Neuronal stem cell (in vitro differentiated cells): ENCODE results near the gene MYCBPAP.

Experiments
- DNase-seq: peaks from one replicate; pipeline ENCODE4 v3.0.0-alpha.2; 2013; ENCODE audit warnings: low spot score
- H2AFZ ChIP-seq: one replicate; pipeline ENCODE4 v1.6.1; 2013; ENCODE audit warnings: mild to moderate bottlenecking, low read length, inconsistent platforms
- H2AK5ac ChIP-seq: 2 replicates; pipeline ENCODE4 v1.6.1; 2013; ENCODE audit warnings: low read depth, mild to moderate bottlenecking, inconsistent platforms, low read length, moderate library complexity, mixed read lengths
- H2BK120ac ChIP-seq: 2 replicates; pipeline ENCODE4 v1.6.1; 2013; ENCODE audit warnings: low read depth, mild to moderate bottlenecking, inconsistent platforms, low read length, moderate library complexity, mixed read lengths
- H2BK12ac ChIP-seq: one replicate; pipeline ENCODE4 v1.6.1; 2013; ENCODE audit warnings: low read length, inconsistent platforms
- H2BK15ac ChIP-seq: 2 replicates; pipeline ENCODE4 v1.6.1; 2013; ENCODE audit warnings: mild to moderate bottlenecking, low read length, inconsistent platforms, mixed read lengths
- H2BK5ac ChIP-seq: one replicate; pipeline ENCODE4 v1.6.1; 2013; ENCODE audit warnings: inconsistent platforms, mild to moderate bottlenecking, low read length, moderate library complexity
- H3K14ac ChIP-seq: one replicate; pipeline ENCODE4 v1.6.1; 2013; ENCODE audit warnings: low read length, inconsistent platforms
- H3K18ac ChIP-seq: 2 replicates; pipeline ENCODE4 v1.6.1; 2013; ENCODE audit warnings: low read length, inconsistent platforms
- H3K23ac ChIP-seq: 2 replicates; pipeline ENCODE4 v1.6.1; 2013; ENCODE audit warnings: low read depth, mild to moderate bottlenecking, mixed read lengths, low read length, inconsistent platforms; ENCODE audit not compliant: poor library complexity
- H3K27ac ChIP-seq: replicated peaks from 3 replicates; pipeline ENCODE4 v1.5.1; 2013; ENCODE audit warnings: low read length, inconsistent platforms
- H3K27me3 ChIP-seq, 3 experiments: 2 replicates each; pipeline ENCODE4 v1.6.1; 2013; ENCODE audit warnings: low read length in 3 of 3, mild to moderate bottlenecking in 2 of 3, inconsistent platforms in 1 of 3, low read depth in 1 of 3, mixed read lengths in 1 of 3, moderate library complexity in 1 of 3; ENCODE audit not compliant: control insufficient read depth in 3 of 3, insufficient read depth in 3 of 3
- H3K36me3 ChIP-seq, 2 donors: replicated peaks in 1 of 2; 2 replicates each; pipeline ENCODE4 v1.6.1; 2013; ENCODE audit warnings: low read length in 2 of 2; ENCODE audit not compliant: control insufficient read depth in 2 of 2, insufficient read depth in 2 of 2
- H3K4ac ChIP-seq: 2 replicates; pipeline ENCODE4 v1.6.1; 2013; ENCODE audit warnings: inconsistent platforms, mild to moderate bottlenecking, low read length, moderate library complexity
- H3K4me1 ChIP-seq, 2 donors: 1 replicate in 1 of 2; 2 replicates in 1 of 2; pipeline ENCODE4 v1.6.1; 2013; ENCODE audit warnings: low read length in 2 of 2, low read depth in 1 of 2; ENCODE audit not compliant: control insufficient read depth in 2 of 2, insufficient read depth in 1 of 2
- H3K4me2 ChIP-seq: one replicate; pipeline ENCODE4 v1.6.1; 2013; ENCODE audit warnings: mild to moderate bottlenecking, low read length, inconsistent platforms; ENCODE audit not compliant: insufficient read depth, poor library complexity, severe bottlenecking
- H3K4me3 ChIP-seq, 2 donors: 2 replicates each; pipeline ENCODE4 v1.5.1; 2013; ENCODE audit warnings: low read length in 2 of 2, mild to moderate bottlenecking in 2 of 2, inconsistent platforms in 1 of 2, moderate library complexity in 1 of 2
- H3K79me1 ChIP-seq: one replicate; pipeline ENCODE4 v1.6.1; 2013; ENCODE audit warnings: low read depth, mild to moderate bottlenecking, inconsistent platforms, low read length, moderate library complexity
- H3K9ac ChIP-seq: one replicate; pipeline ENCODE4 v1.6.1; 2013; ENCODE audit warnings: mild to moderate bottlenecking, low read depth, low read length, inconsistent platforms; ENCODE audit not compliant: poor library complexity
- H3K9me3 ChIP-seq, 2 donors: replicated peaks in 1 of 2; 2 replicates each; pipeline versions ENCODE3 to v1.6.1; 2013; ENCODE audit warnings: low read length in 2 of 2, mild to moderate bottlenecking in 2 of 2, inconsistent platforms in 1 of 2, low read depth in 1 of 2, mixed read lengths in 1 of 2, moderate library complexity in 1 of 2; ENCODE audit not compliant: control insufficient read depth in 2 of 2, insufficient read depth in 1 of 2
- H4K8ac ChIP-seq: one replicate; pipeline ENCODE4 v1.6.1; 2013; ENCODE audit warnings: low read depth, mild to moderate bottlenecking, inconsistent platforms, low read length, moderate library complexity
- H4K91ac ChIP-seq: one replicate; pipeline ENCODE4 v1.6.1; 2013; ENCODE audit warnings: low read length, low read depth, mild to moderate bottlenecking, inconsistent platforms; ENCODE audit not compliant: poor library complexity
- WGBS, 2 donors: extraction: QIAGEN DNeasy Blood & Tissue Kit; methylation state at CpG; one replicate each; pipeline ENCODE4 v1.1.7; 2013; ENCODE audit warnings: missing lambda C conversion rate in 2 of 2, mixed read lengths in 1 of 2; ENCODE audit not compliant: insufficient read length in 2 of 2, insufficient replicate concordance in 1 of 2; ENCODE audit errors: extremely low coverage in 2 of 2; 5-methylcytosine and 5-hydroxymethylcytosine counted together

Gene MYCBPAP

GRCh38 chr17:50480854-50481490 lies 27.3 kb upstream of the MYCBPAP start:
- no peak overlapping the region for H2AK5ac ChIP-seq
- no peak overlapping the region for H2BK5ac ChIP-seq
- H3K79me1 ChIP-seq: no peaks in the 10 kb centered on the region
- H3K4ac ChIP-seq: no peak overlapping the region
- H3K27me3 ChIP-seq: peaks cover 0 to 9% (median 6%) of the 10 kb centered on the region in 3 experiments
- H3K9me3 ChIP-seq: no peaks in the 10 kb centered on the region
- DNase-seq: no peak
- H2BK120ac ChIP-seq: no peak overlapping the region
- no peak overlapping the region for H4K91ac ChIP-seq
- H3K18ac ChIP-seq: no peak overlapping the region
- 100% methylated on average over 1 of the region's 2 CpGs; no CpG with 5 or more reads in 1 of the 2 donors for WGBS, 2 donors
- no peak overlapping the region for H3K4me2 ChIP-seq
- H3K4me3 ChIP-seq: no peak overlapping the region
- no peak overlapping the region for H3K23ac ChIP-seq
- H2AFZ ChIP-seq: no peak overlapping the region
- H3K4me1 ChIP-seq: peaks cover 5 to 7% of the 10 kb centered on the region in 2 donors
- H2BK12ac ChIP-seq: no peak overlapping the region
- H2BK15ac ChIP-seq: no peak overlapping the region
- no peak overlapping the region for H3K14ac ChIP-seq
- H3K9ac ChIP-seq: no peak overlapping the region
- no peak overlapping the region for H3K27ac ChIP-seq
- peaks cover 2 to 18% of the 10 kb centered on the region in 2 donors for H3K36me3 ChIP-seq
- no peak overlapping the region for H4K8ac ChIP-seq

GRCh38 chr17:50481648-50482047 lies 26.6 kb upstream of the MYCBPAP start:
- WGBS, 2 donors: no CpG with 5 or more reads among the region's 4 CpGs

GRCh38 chr17:50482110-50482509 lies 26.1 kb upstream of the MYCBPAP start:
- Histone ChIP-seq H3K4me3 (no peak overlapping the region), H2AK5ac (peak overlapping the region; percentile 67), H3K18ac (peak overlapping the region; percentile 61), H3K23ac (peak overlapping the region; percentile 26), H3K79me1 (no peaks in the 10 kb centered on the region), H4K8ac (no peak overlapping the region), H3K36me3 (peaks cover 2 to 18% of the 10 kb centered on the region in 2 donors), H3K4me1 (peaks cover 5 to 7% of the 10 kb centered on the region in 2 donors), H3K9me3 (no peaks in the 10 kb centered on the region), H3K27me3 (peaks cover 0 to 2% (median 0%) of the 10 kb centered on the region in 3 experiments), H2BK15ac (no peak overlapping the region), H2BK12ac (no peak overlapping the region), H2AFZ (no peak overlapping the region), H4K91ac (no peak overlapping the region), H2BK5ac (no peak overlapping the region), H3K14ac (peak overlapping the region; percentile 84), H2BK120ac (no peak overlapping the region), H3K27ac (no peak overlapping the region), H3K4ac (peak overlapping the region; percentile 17), H3K9ac (no peak overlapping the region), H3K4me2 (no peak overlapping the region)
- DNase-seq: no peak
- WGBS, 2 donors: no CpG with 5 or more reads among the region's 23 CpGs

More at GRCh38 chr17:50481648-50482047, 26.6 kb upstream of the MYCBPAP start:
- Histone ChIP-seq H2BK120ac (no peak overlapping the region), H4K91ac (no peak overlapping the region), H3K36me3 (peaks cover 2 to 18% of the 10 kb centered on the region in 2 donors), H2BK12ac (no peak overlapping the region), H3K23ac (no peak overlapping the region), H4K8ac (no peak overlapping the region), H3K14ac (no peak overlapping the region), H3K27me3 (peaks cover 0 to 4% (median 2%) of the 10 kb centered on the region in 3 experiments), H2AFZ (no peak overlapping the region), H3K4me3 (no peak overlapping the region), H3K9ac (no peak overlapping the region), H2BK15ac (no peak overlapping the region), H3K79me1 (no peaks in the 10 kb centered on the region), H3K9me3 (no peaks in the 10 kb centered on the region), H3K4me1 (peaks cover 5 to 7% of the 10 kb centered on the region in 2 donors), H3K4me2 (no peak overlapping the region), H2AK5ac (no peak overlapping the region), H3K27ac (no peak overlapping the region), H3K18ac (no peak overlapping the region), H3K4ac (no peak overlapping the region), H2BK5ac (no peak overlapping the region)
- no peak for DNase-seq

- no peaks in the 10 kb centered on the region for H3K9me3 ChIP-seq
- H2BK5ac ChIP-seq: no peak overlapping the region
- peak overlapping the region; percentile 42 for H2AFZ ChIP-seq
- peak overlapping the region; percentile 26 for H3K23ac ChIP-seq
- H4K91ac ChIP-seq: no peak overlapping the region
- H2BK120ac ChIP-seq: no peak overlapping the region
- peaks cover 0 to 2% (median 0%) of the 10 kb centered on the region in 3 experiments for H3K27me3 ChIP-seq
- peak; percentile 76 for DNase-seq
- H3K27ac ChIP-seq: no peak overlapping the region
- no CpG with 5 or more reads among the region's 7 CpGs for WGBS, 2 donors
- peaks cover 2 to 18% of the 10 kb centered on the region in 2 donors for H3K36me3 ChIP-seq
- H3K79me1 ChIP-seq: no peaks in the 10 kb centered on the region
- no peak overlapping the region for H3K9ac ChIP-seq
- peaks cover 5 to 7% of the 10 kb centered on the region in 2 donors for H3K4me1 ChIP-seq
- no peak overlapping the region for H3K18ac ChIP-seq
- H2BK12ac ChIP-seq: no peak overlapping the region
- peak overlapping the region; percentile 67 for H2AK5ac ChIP-seq
- no peak overlapping the region for H3K14ac ChIP-seq
- no peak overlapping the region for H3K4me3 ChIP-seq
- H3K4me2 ChIP-seq: no peak overlapping the region
- no peak overlapping the region for H4K8ac ChIP-seq
- no peak overlapping the region for H2BK15ac ChIP-seq
- no peak overlapping the region for H3K4ac ChIP-seq
Observed at GRCh38 chr17:50482516-50482915, 25.7 kb upstream of the MYCBPAP start.
